IPS-18c (cell line): ENCODE results near the gene ZNF613.
"Not testable (repeated sequence)": the region's sequence is repeated elsewhere in the genome, so short reads cannot be mapped to it uniquely, and the experiment has no call there.

Source experiments
- H3K4me3 ChIP-seq: 2 replicates; pipeline ENCODE4 v1.7.0; 2013; ENCODE audit warnings: low read depth, mild to moderate bottlenecking, low read length, moderate library complexity; ENCODE audit not compliant: insufficient read depth
- H3K9me3 ChIP-seq: one replicate; pipeline ENCODE4 v1.6.1; 2013; ENCODE audit warnings: mild to moderate bottlenecking, low read length, moderate library complexity; ENCODE audit not compliant: control insufficient read depth, insufficient read depth

The ZNF613 gene

DNA sequence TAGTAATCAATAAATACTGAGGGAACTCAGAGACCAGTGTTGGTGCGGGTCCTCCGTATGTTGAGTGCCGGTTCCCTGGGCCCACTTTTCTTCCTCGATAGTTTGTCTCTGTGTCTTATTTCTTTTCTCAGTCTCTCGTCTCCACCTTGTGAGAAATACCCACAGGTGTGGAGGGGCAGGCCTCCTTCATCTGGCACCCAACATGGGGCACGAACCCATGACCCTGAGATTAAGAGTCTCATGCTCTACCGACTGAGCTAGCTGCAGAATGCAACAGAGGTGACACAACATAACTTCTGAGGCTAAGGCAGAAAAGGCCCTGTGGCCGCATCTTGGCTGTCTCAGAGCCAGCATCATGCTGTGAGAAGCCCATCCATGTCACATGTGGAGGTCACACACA lies 5.3 kb upstream of the ZNF613 start:
- H3K9me3 ChIP-seq: peaks cover 26% of the 10 kb centered on the region
- no peak overlapping the region for H3K4me3 ChIP-seq

DNA sequence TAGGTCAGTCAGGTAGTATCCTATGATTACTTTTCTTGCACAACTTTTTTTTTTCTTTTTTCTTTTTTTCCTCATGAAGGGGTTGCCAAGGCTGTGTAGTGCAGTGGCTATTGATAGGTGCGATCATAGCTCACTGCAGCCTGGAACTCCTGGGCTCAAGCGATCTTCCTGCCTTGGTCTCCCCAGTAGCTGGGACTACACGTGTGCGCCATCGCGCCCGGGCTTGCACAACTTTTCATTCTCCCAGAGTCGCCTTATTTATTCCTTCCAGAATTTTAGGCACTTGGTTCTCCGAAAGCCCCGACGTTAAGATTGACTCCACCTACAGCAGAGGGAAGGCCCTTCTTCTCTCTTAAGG lies 867 bp upstream of the ZNF613 start:
- Histone ChIP-seq H3K4me3 (peak overlapping the region; percentile 68; the same call in 1 of the 2 replicates), H3K9me3 (peaks cover 15% of the 10 kb centered on the region)

DNA sequence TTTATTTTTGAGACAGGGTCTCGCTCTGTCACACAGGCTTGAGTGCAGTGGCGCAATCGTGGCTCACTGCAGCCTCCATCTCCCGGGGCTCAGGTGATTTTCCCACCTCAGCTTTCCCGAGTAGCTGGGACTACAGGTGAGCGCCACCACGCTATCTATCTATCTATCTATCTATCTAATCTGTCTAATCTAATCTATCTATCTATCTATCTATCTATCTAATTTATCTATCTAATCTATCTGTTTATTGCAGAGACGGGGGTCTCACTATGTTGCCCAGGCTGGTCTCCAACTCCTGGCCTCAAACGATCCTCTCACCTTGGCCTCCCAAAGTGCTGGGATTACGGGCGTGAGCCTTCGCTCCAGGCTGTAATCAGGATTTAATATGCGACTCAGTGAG lies 587 bp downstream of the ZNF613 start:
- Histone ChIP-seq H3K4me3 (peak overlapping the region; percentile 68), H3K9me3 (peaks cover 7% of the 10 kb centered on the region)

DNA sequence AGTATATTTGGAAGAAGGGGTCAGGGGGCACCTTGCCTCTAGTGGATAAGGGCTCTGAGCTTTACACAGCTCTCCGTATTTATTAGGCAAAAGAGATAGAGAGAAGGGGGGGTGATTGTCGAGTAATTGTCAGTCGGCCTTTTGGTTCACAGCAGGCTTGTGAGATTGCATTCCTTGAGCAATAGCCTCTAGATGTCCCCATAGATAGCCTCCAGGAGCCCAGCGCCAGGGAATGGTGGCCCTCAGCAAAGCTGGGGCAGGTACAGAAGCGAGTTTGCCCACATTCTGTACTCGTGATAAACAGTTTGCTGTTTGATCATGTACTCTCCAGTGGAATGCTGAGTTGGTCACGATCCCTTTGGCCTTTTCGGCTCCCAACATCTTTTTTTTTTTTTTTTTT lies 4.6 kb downstream of the ZNF613 start:
- Histone ChIP-seq H3K9me3 (no peaks in the 10 kb centered on the region), H3K4me3 (no peak overlapping the region)

GRCh38 chr19:51938936-51939335 lies 11.7 kb downstream of the ZNF613 start:
- peaks cover 19% of the 10 kb centered on the region for H3K9me3 ChIP-seq
- no peak overlapping the region for H3K4me3 ChIP-seq

DNA sequence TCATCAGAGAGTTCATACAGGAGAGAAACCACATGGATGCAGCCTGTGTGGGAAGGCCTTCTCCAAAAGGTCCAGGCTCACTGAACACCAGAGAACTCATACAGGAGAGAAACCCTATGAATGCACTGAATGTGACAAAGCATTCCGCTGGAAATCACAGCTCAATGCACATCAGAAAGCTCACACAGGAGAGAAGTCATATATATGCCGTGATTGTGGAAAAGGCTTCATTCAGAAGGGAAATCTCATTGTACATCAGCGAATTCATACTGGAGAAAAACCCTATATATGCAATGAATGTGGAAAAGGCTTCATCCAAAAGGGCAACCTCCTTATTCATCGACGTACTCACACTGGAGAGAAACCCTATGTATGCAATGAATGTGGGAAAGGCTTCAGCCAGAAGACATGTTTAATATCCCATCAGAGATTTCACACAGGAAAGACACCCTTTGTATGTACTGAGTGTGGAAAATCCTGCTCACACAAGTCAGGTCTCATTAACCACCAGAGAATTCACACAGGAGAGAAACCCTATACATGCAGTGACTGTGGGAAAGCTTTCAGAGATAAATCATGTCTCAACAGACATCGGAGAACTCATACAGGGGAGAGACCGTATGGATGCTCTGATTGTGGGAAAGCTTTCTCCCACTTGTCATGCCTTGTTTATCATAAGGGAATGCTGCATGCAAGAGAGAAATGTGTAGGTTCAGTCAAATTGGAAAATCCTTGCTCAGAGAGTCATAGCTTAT lies 17.7 kb downstream of the ZNF613 start:
- Histone ChIP-seq H3K4me3 (no peak overlapping the region), H3K9me3 (peaks cover 43% of the 10 kb centered on the region)

GRCh38 chr19:51946602-51947001 lies 19.3 kb downstream of the ZNF613 start:
- Histone ChIP-seq H3K4me3 (no peak overlapping the region), H3K9me3 (peaks cover 34% of the 10 kb centered on the region)

- H3K4me3 ChIP-seq: no peak overlapping the region
- peaks cover 32% of the 10 kb centered on the region for H3K9me3 ChIP-seq
Measured at GRCh38 chr19:51948975-51949374, 21.7 kb downstream of the ZNF613 start.

DNA sequence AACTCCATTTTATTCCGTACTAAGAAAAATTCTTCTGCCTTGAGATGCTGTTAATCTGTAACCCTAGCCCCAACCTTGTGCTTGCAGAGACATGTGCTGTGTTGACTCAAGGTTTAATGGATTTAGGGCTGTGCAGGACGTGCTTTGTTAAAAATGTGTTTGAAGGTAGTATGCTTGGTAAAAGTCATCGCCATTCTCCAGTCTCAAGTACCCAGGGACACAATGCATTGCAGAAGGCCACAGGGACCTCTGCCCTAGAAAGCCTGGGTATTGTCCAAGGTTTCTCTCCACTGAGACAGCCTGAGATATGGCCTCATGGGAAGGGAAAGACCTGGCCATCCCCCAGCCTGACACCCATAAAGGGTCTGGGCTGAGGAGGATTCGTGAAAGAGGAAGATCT lies 30.6 kb downstream of the ZNF613 start:
- H3K4me3 ChIP-seq, H3K9me3 ChIP-seq: not testable (repeated sequence)

- peaks cover 3% of the 10 kb centered on the region for H3K9me3 ChIP-seq
- no peak overlapping the region for H3K4me3 ChIP-seq
Measured at GRCh38 chr19:51959791-51960190, 32.5 kb downstream of the ZNF613 start.

DNA sequence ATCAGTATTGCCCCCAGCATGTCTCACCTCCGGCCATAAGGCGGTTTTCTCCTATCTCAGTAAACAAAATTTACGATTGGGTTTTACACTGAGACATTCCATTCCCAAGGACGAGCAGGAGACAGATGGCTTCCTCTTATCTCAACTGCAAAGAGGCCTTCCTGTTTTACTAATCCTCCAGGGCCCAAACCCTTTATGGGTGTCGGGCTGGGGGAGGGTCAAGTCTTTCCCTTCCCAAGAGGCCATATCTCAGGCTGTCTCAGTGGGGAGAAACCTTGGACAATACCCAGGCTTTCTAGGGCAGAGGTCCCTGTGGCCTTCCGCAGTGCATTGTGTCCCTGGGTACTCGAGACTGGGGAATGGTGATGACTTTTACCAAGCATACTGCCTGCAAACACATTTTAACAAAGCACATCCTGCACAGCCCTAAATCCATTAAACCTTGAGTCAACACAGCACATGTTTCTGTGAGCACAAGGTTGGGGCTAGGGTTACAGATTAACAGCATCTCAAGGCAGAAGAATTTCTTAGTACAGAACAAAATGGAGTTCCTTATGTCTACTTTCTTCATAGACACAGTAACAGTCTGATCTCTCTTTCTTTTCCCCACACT lies 33.5 kb downstream of the ZNF613 start:
- H3K4me3 ChIP-seq, H3K9me3 ChIP-seq: not testable (repeated sequence)

DNA sequence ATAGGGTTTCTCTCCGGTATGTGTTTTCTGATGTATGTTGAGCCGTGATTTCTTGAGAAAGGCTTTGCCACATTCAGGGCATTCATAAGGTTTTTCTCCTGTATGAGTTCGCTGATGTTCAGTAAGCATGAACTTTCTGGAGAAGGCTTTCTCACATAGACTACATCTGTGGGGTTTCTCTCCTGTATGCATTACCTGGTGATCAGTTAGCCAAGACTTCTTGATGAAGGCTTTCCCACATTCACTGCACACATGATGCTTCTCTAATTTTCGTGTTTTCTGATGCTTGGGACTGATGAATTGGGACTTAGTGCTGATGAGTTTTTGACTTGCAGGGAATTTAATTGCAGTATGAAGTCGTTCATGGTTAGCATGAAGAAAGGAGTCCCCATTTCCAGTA lies 38.3 kb downstream of the ZNF613 start:
- Histone ChIP-seq H3K9me3 (peaks cover 8% of the 10 kb centered on the region), H3K4me3 (no peak overlapping the region)

DNA sequence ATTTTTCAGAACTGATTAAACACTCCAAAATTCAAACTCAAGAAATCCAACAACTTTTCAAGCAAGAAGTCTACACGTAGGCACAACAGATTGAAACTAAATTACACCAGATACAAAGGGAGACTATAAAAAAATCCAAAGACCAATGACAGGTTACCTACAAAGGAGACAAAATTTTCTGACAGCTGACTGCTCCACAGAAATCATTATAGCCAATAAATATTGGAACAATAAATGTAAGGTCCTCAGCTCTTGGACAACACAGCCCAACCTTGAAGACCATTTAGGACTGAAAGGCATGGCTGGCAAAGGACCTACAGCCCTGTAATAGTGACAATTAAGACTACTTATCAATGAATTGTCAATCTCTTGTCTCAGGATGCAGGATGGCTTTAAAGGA lies 43.4 kb downstream of the ZNF613 start:
- Histone ChIP-seq H3K9me3 (peaks cover 19% of the 10 kb centered on the region), H3K4me3 (no peak overlapping the region)

DNA sequence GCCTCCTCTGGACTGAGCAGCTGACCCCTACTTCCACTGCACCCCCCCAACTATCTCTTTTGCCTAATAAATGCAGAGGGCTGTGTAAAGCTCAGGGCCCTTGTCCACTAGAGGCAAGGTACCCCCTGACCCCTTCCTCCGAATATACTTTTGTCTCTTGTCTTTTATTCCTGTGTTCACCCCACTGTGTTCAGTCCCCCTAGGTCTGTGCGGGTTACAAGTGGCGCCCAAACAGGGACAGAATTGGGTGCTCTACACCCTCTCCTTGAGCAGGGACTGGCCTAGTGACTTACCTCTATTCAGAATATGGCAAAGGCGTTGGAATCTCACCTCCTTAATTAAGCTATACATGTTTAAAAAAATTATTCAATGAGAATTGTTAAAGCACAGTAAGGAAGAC lies 44.4 kb downstream of the ZNF613 start:
- H3K9me3 ChIP-seq: peaks cover 19% of the 10 kb centered on the region
- H3K4me3 ChIP-seq: no peak overlapping the region

DNA sequence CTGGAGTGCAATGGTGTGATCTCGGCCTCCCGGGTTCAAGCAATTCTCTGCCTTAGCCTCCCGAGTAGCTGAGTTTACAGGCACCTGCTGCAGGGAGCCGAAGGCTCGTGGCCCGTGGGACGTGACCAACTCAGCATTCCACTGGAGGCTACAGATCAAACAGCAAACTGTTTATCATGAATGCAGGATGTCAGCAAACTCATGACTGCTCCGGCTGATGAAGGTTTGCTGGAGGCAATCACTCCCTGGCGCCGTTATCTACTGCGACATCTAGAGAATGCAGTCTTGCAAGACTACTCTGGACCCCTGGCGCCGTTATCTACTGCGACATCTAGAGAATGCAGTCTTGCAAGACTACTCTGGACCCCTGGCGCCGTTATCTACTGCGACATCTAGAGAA lies 48.5 kb downstream of the ZNF613 start:
- not testable (repeated sequence) for H3K4me3 ChIP-seq
- peaks cover 18% of the 10 kb centered on the region for H3K9me3 ChIP-seq

- peaks cover 8% of the 10 kb centered on the region for H3K9me3 ChIP-seq
- H3K4me3 ChIP-seq: no peak overlapping the region
Measured at GRCh38 chr19:51976852-51977251, 49.6 kb downstream of the ZNF613 start.

DNA sequence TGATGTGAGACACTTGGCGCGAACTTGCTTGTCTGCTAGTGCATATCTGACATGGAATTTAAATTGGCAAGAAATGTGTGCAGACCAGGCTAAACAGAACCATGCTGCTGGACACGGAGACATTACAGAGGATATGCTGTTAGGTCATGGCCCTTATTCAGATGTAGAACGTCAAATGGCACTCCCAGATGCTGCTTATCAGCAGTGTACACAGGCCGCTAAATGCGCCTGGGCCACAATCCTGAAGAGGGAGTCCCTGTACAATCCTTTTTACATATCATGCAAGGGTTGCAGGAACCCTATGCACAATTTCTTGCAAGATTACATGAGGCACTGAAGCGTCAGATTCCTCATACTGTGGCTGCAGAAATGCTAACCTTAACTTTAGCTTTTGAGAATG lies 50.1 kb downstream of the ZNF613 start:
- Histone ChIP-seq H3K4me3 (no peak overlapping the region), H3K9me3 (peaks cover 8% of the 10 kb centered on the region)

- H3K9me3 ChIP-seq: peaks cover 4% of the 10 kb centered on the region
- H3K4me3 ChIP-seq: no peak overlapping the region; the same call in 1 of the 2 replicates
Measured at GRCh38 chr19:51978882-51979281, 51.6 kb downstream of the ZNF613 start.
